Measurements from ENCODE around the gene ICE1. TPM values are rescaled to one million over a fixed set of nuclear protein-coding genes. Genes with fewer than 3 reads are reported as not detected.

ICE1 gene
- total RNA-seq, 1 donor from 2014 or later = 16.1 TPM

DNA sequence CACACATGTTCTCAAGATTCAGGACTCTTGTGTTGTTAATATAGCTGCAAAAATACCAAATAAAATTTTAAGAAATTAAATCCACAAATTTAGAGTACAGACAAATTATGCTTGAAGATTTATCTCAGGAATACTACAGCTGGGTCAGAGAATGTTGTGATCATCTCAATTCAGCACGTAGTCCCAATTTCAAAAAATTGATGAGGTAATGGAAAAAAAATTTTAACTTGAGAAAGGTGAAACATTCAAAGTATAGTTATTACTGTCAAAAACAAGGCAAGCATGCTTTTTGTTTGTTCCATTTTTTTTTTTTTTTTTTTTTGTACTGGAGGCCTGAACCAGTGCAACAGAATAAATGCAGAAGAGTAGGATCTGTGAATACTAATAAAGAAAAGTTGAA, 29.4 kb downstream of the ICE1 start:
- DNase-seq (ENCODE audit: low read depth) = no peak
- TF ChIP-seq, protein P1, sequence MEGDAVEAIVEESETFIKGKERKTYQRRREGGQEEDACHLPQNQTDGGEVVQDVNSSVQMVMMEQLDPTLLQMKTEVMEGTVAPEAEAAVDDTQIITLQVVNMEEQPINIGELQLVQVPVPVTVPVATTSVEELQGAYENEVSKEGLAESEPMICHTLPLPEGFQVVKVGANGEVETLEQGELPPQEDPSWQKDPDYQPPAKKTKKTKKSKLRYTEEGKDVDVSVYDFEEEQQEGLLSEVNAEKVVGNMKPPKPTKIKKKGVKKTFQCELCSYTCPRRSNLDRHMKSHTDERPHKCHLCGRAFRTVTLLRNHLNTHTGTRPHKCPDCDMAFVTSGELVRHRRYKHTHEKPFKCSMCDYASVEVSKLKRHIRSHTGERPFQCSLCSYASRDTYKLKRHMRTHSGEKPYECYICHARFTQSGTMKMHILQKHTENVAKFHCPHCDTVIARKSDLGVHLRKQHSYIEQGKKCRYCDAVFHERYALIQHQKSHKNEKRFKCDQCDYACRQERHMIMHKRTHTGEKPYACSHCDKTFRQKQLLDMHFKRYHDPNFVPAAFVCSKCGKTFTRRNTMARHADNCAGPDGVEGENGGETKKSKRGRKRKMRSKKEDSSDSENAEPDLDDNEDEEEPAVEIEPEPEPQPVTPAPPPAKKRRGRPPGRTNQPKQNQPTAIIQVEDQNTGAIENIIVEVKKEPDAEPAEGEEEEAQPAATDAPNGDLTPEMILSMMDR (conservative IDR thresholded peaks at IDR 0.05; ENCODE audit: low read depth, low read length) = no peak
- H3K4me3 ChIP-seq (ENCODE audit: low read depth, low read length) = no peak overlapping the region

DNA sequence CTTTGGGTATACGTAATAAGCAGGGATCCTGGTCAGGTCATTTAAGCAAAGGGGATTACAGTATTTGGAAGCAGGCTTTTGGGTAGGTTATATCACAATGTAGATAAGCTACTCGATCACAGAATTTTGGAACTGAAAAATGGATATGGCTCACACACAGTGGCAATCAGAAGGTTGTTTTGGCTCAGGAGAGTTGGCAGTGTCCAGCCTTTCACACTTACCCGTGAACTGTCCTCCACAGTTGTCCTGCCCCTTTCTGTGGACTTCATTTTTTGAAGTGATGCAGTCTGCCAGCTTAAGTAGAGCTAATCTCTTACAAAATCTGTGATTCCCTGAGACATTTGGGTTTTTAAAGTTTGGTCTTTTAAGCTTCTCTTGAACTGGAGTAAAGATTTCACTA, 30.7 kb downstream of the ICE1 start:
- TF ChIP-seq, protein P1 (conservative IDR thresholded peaks at IDR 0.05; ENCODE audit: low read depth, low read length) = no peak
- no peak for DNase-seq (ENCODE audit: low read depth)
- no peak overlapping the region for H3K4me3 ChIP-seq (ENCODE audit: low read depth, low read length)

DNA sequence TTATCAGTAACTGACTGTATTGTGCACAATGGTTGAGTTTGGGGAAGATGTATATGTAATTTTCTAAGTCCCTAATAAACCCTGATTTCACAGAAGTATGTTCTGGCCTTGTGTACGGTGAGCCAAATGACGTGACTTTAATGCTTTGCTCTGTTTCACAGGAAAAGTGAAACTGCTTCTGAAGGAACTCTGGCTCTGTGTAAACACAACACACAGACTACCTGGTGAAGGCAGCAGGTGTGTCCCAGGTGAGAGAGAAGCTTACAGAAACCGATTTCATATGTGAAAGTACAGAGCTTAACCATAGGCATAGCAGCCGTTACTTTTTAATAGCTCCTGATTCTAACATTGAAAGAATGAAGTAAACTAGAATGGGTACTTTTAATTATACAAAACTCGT, 31.9 kb downstream of the ICE1 start:
- TF ChIP-seq, protein P1 (conservative IDR thresholded peaks at IDR 0.05; ENCODE audit: low read depth, low read length) = no peak
- no peak overlapping the region for H3K4me3 ChIP-seq (ENCODE audit: low read depth, low read length)
- no peak for DNase-seq (ENCODE audit: low read depth)

DNA sequence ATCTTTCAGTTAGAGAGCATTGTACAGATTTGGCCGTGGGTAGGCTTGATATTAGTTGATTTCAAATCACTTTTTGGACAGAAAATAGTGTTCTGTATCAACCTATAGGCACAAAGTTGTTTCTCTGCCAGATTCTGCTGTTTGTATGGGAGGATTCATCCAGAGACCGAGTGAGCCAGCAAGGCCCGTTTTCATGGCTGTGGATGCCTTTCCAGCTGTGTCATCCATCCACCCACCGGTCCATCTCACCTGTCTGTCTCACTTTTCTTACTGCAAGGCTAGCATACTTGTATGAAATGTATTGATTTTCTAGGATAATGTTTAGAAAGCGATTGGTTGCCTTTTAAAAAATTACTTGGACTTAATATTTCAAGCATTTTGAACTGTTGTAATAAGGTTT, 34.4 kb downstream of the ICE1 start:
- TF ChIP-seq, protein P1 (conservative IDR thresholded peaks at IDR 0.05; ENCODE audit: low read depth, low read length) = no peak
- no peak for DNase-seq (ENCODE audit: low read depth)

DNA sequence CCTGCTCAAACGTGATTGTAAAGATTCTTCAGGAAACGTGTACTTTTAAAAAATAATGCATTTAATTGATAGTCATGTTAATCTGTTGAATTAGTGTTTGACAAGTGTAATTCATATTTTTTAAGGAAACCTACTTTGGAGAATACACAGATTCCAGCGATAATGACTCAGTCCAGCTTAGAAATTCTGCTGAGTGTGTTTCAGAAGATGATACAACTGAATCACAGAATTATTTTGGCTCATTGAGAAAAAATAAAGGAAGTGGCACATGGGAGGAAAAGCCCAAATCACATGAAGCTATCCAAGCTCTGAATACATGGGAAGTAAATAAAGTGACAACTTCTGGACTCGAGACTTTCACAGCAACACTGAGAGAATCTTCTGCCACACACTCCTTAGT, 37.8 kb downstream of the ICE1 start:
- TF ChIP-seq, protein P1 (conservative IDR thresholded peaks at IDR 0.05; ENCODE audit: low read depth, low read length) = no peak
- H3K4me3 ChIP-seq (ENCODE audit: low read depth, low read length) = no peak overlapping the region
- DNase-seq (ENCODE audit: low read depth) = no peak

More for the DNA sequence above, 34.4 kb downstream of the ICE1 start:
- H3K4me3 ChIP-seq (ENCODE audit: low read depth, low read length) = no peak overlapping the region

DNA sequence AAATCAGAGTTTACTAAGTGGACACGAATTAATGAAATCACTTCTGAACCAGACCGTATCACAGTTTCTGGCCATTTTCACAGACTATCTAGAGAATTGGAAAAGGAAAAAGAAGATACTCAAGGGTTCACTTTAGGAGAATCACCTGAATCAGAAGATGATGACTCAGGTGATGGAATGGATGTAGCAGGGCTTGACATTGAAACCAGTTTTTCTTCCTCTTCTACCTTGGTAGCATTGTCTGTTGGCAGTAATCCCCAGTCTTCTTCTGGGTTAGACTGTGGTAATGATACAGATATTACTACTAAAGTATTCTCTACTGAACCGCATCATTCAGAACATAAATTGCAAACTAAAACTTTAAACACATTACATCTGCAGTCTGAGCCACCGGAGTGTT, 38.5 kb downstream of the ICE1 start:
- no peak for DNase-seq (ENCODE audit: low read depth)
- no peak overlapping the region for H3K4me3 ChIP-seq (ENCODE audit: low read depth, low read length)
- TF ChIP-seq, protein P1 (conservative IDR thresholded peaks at IDR 0.05; ENCODE audit: low read depth, low read length) = no peak

DNA sequence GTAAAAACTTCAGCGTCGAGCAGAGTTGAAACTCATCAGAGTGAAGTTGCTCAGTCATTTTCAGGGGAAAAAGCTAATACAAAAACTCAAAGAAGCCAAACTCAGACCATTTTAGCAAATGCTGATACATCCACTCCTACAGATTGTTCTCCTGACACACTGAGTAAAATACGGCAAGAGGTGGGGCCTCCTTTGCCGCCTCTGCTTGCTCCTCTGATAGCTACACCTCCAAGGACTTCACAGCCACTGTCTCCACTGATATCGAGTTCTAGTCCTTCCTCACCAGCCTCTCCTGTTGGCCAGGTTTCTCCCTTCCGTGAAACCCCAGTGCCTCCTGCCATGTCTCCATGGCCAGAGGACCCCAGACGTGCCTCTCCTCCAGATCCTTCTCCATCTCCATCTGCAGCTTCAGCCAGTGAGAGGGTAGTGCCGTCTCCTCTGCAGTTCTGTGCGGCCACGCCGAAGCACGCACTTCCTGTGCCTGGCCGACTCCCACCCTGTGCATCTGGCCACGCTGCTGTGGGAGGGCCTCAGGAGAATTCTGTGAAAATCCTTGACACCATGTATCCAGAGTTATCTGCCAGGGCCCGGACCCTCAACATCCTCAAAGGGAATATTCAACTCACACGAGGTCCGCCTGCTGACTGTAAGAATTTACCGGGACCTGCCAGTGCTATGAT, 41.7 kb downstream of the ICE1 start:
- H3K4me3 ChIP-seq (ENCODE audit: low read depth, low read length) = no peak overlapping the region
- TF ChIP-seq, protein P1 (conservative IDR thresholded peaks at IDR 0.05; ENCODE audit: low read depth, low read length) = no peak
- no peak for DNase-seq (ENCODE audit: low read depth)
